Measurements from ENCODE around the gene EYA2. TPM values are rescaled to one million over a fixed set of nuclear protein-coding genes. Genes with fewer than 3 reads are reported as not detected.
"Not testable (repeated sequence)": the region's sequence is repeated elsewhere in the genome, so short reads cannot be mapped to it uniquely, and the experiment has no call there.

EYA2 gene
- not detected in 2 replicates for total RNA-seq

GRCh38 chr20:46894579-46894958 is at the start of gene EYA2:
TSS of gene EYA2 (plus strand) at chr20:46894843. CDS start at chr20:46990011, 95,168 bp downstream.
- DNase-seq (ENCODE audit: extremely low read depth, low read depth, low spot score): no peak

- DNase-seq (ENCODE audit: extremely low read depth, low read depth, low spot score): no peak
These were observed 49.7 kb upstream of the EYA2 start for GRCh38 chr20:46844965-46845364.

GRCh38 chr20:46849269-46849668 is 45.4 kb upstream of the EYA2 start:
- DNase-seq (ENCODE audit: extremely low read depth, low read depth, low spot score): no peak

DNA sequence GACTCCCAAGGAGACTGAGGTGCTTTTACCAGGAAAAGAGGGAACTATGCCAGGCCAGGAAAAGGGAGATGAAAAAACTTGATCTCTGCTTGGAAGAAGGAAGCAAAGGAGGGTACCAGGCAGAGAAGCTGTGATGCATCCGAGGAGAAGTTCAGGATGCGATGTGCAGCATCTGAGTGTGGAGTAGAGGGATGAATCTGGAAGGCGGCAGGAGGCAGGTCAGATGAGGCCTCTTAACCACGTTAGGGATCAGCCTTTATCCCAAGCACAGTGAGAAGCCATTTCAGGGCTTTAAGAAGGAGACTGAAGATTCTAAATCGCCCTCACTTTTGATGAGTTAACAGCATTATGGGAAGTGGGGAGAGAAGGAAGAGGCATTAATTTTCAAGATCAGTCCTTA is 44.9 kb upstream of the EYA2 start:
- DNase-seq (ENCODE audit: extremely low read depth, low read depth, low spot score): no peak

DNA sequence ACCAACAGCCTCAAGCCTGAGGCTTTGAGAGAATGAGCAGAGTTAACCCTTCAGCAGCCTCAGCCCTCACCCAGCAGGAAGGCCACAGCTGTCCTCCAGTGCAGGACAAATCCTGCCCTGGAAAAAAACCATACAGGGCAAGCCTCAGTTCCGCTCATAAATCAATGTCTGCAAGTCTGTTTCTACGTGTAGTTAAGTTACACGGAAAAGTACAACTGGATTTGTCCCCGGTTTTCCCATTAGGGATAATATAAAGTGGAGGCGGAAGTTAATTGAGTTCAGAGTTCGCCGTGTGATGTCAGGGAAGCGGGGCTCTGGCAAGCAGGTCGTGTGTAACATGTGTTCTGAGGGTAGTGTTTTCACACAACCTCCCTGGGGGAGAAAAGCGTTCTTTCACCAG is 44.2 kb upstream of the EYA2 start:
- no peak for DNase-seq (ENCODE audit: extremely low read depth, low read depth, low spot score)

- DNase-seq (ENCODE audit: extremely low read depth, low read depth, low spot score): no peak
These were observed 43.7 kb upstream of the EYA2 start for GRCh38 chr20:46850896-46851295.

DNA sequence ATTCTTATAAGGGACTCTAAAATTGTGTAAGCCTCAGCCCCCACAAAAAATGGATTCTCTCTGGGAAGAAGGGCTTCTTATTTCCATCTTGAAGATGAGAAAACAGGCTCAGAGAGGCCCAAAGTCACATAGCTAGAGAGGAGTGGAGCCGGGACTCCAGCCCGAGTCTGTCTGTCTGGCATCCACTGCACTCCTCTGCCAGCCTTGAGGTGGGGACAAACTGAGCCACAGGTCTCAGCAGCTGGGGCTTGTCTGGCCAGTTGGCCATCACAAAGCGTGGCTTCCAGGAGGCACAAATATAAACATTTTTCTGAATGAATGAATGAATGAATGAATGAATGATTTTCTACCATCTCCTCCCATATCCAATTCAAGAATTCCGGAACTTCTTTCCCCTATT is 42.9 kb upstream of the EYA2 start:
- DNase-seq (ENCODE audit: extremely low read depth, low read depth, low spot score): no peak

GRCh38 chr20:46852313-46852712 is 42.3 kb upstream of the EYA2 start:
- DNase-seq (ENCODE audit: extremely low read depth, low read depth, low spot score): no peak

- no peak for DNase-seq (ENCODE audit: extremely low read depth, low read depth, low spot score)
These were observed 40.7 kb upstream of the EYA2 start for GRCh38 chr20:46853926-46854325.

DNA sequence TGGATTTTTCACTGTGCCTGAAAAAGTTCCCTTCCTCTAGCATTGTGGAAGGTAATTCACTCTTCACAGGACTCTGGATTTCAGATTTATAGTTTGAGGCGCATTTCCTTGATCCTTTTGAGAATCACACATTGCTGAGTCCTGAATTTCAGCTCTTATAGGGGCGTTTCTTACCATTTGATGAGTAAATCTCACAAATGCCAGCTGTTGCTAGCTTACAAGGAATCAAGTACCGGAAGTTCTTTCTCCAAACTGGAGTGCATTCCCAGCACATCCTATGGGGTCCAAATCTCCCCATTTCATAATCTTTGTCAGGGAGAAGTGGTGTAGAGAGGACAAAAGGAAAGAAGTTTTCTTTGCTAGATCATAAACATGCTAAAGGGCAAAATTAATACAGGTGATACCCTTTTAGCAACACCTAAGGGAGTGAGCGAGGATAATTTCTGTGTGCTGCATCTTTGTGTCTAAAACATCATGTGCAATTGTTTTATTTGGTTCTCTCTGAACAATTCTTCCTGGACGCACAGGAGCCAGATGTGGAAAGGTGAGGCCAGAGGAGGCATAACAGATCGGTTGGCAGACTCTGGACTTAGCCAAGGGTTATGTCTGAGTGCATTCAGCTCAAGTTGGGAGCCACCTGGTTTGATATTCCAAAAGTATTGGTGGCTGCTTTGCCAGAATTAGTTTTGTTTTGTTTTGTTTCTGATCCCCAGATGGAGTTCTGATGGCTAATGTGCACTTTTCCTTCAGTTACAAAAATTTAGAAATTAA is 37.4 kb upstream of the EYA2 start:
- DNase-seq (ENCODE audit: extremely low read depth, low read depth, low spot score): no peak

DNA sequence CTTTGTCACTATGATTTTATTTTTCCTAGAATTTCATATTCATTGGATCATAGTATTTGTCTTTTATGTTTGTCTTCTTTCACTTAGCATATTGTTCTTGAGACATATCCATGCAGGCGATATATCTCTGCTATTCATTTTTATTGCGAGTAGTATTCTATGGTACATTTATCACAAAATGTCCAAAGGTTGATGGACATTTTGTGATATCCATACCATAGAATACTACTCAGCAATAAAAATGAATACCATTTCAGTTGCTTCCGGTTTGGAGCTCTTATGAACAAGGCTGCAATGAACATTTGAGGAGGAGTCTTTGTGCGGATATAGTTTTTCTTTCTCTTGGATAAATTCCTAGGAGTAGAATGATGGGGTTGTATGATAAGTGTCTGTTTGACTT is 28.8 kb upstream of the EYA2 start:
- DNase-seq (ENCODE audit: extremely low read depth, low read depth, low spot score): no peak

DNA sequence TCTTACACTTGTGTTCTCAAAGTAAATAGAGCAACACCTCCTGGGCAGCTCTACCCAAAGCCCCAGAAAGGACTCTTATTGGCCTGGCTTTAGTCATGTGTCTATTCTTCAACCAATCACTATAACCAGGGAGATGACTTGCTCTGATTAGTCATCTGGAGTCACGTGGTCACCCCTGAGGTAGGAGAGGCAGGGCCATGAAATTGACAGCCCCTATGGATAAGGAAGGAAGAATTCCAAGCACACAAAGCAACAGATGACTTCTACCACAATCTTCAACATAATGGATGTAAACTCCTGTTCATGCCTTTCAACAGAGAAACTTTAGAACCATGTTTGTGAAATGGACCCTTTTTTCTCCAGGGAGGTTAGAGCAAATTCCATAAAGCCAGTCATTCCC is 24.6 kb upstream of the EYA2 start:
- no peak for DNase-seq (ENCODE audit: extremely low read depth, low read depth, low spot score)

DNA sequence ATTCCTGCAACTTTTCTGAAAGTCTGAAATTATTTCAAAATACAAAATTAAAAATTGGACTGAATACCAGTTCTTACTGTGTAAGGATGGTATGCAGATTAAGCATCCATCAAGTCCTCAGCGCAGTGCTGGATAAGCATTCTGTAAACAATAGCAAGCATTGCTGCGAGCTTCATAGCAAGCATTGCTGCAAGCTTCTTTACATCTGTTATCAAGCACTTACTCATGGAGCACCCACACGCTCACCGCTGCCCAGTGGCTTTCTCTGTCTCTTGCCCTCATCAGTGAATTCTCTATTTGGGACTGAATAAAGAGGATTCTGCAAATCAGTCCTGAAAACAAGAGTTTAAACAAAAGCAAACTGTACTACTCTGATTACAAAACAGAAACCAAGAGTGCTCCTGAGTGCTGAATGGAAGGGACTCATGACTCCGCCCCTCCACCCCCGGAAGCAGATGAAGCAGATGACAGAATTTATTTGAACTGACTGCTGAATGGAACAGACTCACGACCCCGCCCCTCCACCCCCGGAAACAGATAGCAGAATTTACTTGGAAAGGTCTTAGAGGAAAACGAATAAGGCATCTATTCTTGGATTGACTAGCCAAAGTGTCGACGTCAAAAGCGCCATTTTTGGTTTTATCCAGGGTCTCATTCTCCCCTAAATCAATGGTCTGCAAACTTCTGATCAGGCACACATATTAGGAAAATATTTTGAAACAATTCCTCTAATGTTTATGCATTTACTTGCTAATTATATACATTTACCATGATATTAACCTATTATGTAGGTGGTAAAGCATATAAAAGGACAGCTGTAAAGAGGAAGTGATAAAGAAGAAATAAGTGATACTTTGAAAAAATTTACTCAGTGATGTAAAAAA is 22.1 kb upstream of the EYA2 start:
- no peak for DNase-seq (ENCODE audit: extremely low read depth, low read depth, low spot score)

DNA sequence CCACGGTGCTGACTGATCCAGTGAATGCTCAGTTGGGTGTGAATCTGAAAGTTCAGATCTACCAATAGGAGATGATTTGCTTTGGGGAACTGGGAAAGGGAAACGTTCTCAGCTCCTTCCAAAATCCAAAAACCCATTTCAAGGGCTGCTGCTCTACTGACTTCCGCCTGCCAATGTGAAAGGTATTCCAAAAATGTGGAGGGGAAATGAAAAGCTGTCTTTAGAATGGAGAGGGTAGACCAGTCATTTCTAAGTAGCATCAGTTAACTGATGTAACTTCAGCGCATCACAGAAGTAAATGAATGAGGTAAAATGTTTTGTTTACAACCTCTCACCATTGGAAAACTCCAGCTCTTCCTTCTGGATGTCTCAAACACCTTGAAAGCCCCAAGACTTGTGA is 19.6 kb upstream of the EYA2 start:
- no peak for DNase-seq (ENCODE audit: extremely low read depth, low read depth, low spot score)

- no peak for DNase-seq (ENCODE audit: extremely low read depth, low read depth, low spot score)
These were observed 15.3 kb upstream of the EYA2 start for GRCh38 chr20:46879386-46879785.

DNA sequence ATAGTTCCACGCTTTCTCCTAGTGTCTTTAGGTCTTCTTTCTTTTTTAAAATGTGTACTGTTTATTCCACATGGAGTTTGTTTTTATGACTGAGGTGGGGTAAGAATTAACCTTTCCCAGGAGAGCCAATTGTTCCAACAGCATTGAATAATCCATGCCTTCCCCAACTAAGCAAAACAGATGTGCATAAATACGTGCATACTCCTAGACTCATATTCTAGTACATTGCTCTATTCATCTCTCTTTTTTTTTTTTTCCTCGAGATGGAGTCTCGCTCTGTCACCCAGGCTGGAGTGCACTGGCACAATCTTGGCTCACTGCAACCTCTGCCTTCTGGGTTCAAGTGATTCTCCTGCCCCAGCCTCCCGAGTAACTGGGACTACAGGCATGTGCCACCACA is 14.7 kb upstream of the EYA2 start:
- DNase-seq (ENCODE audit: extremely low read depth, low read depth, low spot score): not testable (repeated sequence)

GRCh38 chr20:46883892-46884291 is 10.8 kb upstream of the EYA2 start:
- DNase-seq (ENCODE audit: extremely low read depth, low read depth, low spot score): no peak

DNA sequence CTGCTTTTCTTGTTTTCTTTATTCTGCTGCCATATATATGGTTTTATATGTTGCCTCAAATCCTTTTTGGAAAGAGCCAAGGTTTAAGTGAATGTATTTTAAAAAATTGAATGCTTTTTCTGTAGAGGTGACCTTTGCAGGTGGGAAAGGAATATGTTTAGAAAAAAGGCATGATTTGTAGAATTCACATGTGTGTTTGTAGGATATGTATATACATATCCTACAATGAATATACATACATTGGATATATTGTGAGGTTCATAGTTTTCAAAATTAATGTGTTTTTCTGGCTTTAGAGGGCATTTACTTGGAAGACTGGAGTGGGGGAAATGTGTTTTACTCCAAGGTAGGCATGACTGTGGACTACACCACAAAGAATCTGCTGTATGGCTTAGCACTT is 4.0 kb upstream of the EYA2 start:
- no peak for DNase-seq (ENCODE audit: extremely low read depth, low read depth, low spot score)

GRCh38 chr20:46893051-46893450 is 1.6 kb upstream of the EYA2 start:
- DNase-seq (ENCODE audit: extremely low read depth, low read depth, low spot score): no peak

DNA sequence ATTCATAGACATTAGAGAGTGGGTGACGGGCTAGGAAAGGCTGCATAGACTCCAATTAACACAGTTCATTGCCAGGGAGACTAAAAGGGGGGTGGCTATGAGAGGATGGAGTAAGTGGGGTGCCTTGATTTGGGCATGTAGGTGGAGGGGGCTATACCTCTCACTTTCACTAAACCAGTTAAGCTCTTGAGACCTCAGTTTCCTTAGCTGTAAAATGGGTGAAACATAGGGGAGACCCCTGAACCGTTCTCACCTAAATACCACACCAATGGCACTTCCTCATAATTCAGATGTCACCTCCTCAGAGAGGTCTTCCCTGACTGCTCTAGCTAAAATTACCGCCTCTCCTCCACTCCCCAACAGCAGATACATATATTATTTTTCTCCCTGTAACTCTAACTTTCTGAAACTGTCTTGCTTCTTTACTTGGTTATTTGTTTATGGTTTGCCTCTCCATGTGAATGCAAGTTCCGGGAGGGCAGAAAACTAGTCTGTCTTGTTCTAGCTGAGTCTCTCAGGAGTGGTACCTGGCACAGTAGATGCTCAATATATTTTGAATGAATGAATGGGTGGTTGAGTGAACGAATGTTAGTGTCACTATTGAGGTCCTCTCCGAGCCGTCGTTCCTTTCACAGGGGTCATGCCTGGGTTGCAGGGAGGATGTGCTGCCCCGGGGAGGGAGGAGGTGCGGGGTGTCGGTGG is 615 bp upstream of the EYA2 start:
- DNase-seq (ENCODE audit: extremely low read depth, low read depth, low spot score): no peak

Data from glomerular endothelial cell (primary cell).